Measurements from ENCODE around the gene NFATC2IP. TPM values are rescaled to one million over a fixed set of nuclear protein-coding genes. Genes with fewer than 3 reads are reported as not detected.

The NFATC2IP gene
- total and polyA plus RNA-seq, 2 of the 4 experiments (the other 2 are of a cell fraction) = 10.0 to 29.1 TPM

- Histone ChIP-seq H3K23ac (ENCODE audit: low read depth, low read length) (peak within 1 kb of the TSS; percentile 96), H2BK20ac (ENCODE audit: low read depth, low read length) (no peak within 1 kb of the TSS), H3K27me3 (ENCODE audit: control insufficient read depth, insufficient read depth, low read length) (no peaks in the 10 kb centered on the region), H3K79me1 (ENCODE audit: low read depth in 1 of 2, low read length in 2 of 2) (peaks cover 0 to 13% of the 10 kb centered on the region in 2 experiments; a peak in 3 of 4 replicates), H4K8ac (ENCODE audit: low read depth in 2 of 2, low read length in 2 of 2) (peak within 1 kb of the TSS; percentile 70 to 99), H2AK9ac (replicated peaks; ENCODE audit: low read depth, low read length, poor library complexity) (peak within 1 kb of the TSS; percentile 97), H3K27ac (ENCODE audit: insufficient read depth, low read length) (peak within 1 kb of the TSS; percentile 96), H3K4me1 (ENCODE audit: control insufficient read depth, insufficient read depth, low read length) (peaks cover 2% of the 10 kb centered on the region; the same call in 1 of the 2 replicates), H4K91ac (ENCODE audit: insufficient read depth, low read depth, low read length) (peak within 1 kb of the TSS; percentile 87), H3K4me3 (ENCODE audit: insufficient read depth, low read depth, low read length) (peak within 1 kb of the TSS; percentile 98), H2AFZ (replicated peaks; ENCODE audit: low read length, poor library complexity) (peak within 1 kb of the TSS; percentile 100), H3K14ac (replicated peaks; ENCODE audit: low read depth, low read length) (peak within 1 kb of the TSS; percentile 97), H2BK120ac (ENCODE audit: low read depth, low read length) (peak within 1 kb of the TSS; percentile 71), H4K5ac (ENCODE audit: low read depth, low read length) (peak within 1 kb of the TSS; percentile 78), H2BK5ac (ENCODE audit: low read depth, low read length, poor library complexity, severe bottlenecking) (peak within 1 kb of the TSS; percentile 92), H3K9ac (ENCODE audit: low read depth, low read length) (peak within 1 kb of the TSS; percentile 95), H4K20me1 (ENCODE audit: insufficient read depth, low read length) (peaks cover 9% of the 10 kb centered on the region; the same call in 1 of the 2 replicates), H2BK15ac (ENCODE audit: low read depth, low read length) (peak within 1 kb of the TSS; percentile 71; the same call in 1 of the 3 replicates), H3K9me1 (ENCODE audit: insufficient read depth, low read length) (peaks cover 7% of the 10 kb centered on the region), H3K18ac (ENCODE audit: low read depth, low read length) (peak within 1 kb of the TSS; percentile 77), H2AK5ac (ENCODE audit: low read depth, low read length) (peak within 1 kb of the TSS; percentile 90), H3K56ac (ENCODE audit: extremely low read depth, insufficient read depth, low read length) (peak within 1 kb of the TSS; percentile 60), H3K4ac (ENCODE audit: low read depth, low read length) (peak within 1 kb of the TSS; percentile 96), H3K36me3 (ENCODE audit: control insufficient read depth, insufficient read depth, low read length) (peaks cover 3% of the 10 kb centered on the region; the same call in 1 of the 2 replicates), H3K9me3 (ENCODE audit: control insufficient read depth, insufficient read depth, low read length) (no peaks in the 10 kb centered on the region), H3K4me2 (ENCODE audit: low read depth, low read length) (peak within 1 kb of the TSS; percentile 83)
- ChIA-PET CTCF (no interaction called here), POLR2A (ENCODE audit: unreplicated experiment) (interaction anchor here (1.0 kb wide), 1 partner anchor 15 kb away, joined by 4 read pairs; no protein-coding TSS in a partner anchor)
- BruUV-seq (replicated peaks) = no TSS peak
- in situ Hi-C loops (cut with MboI; ENCODE audit: low sequenced_read_pairs) (loop anchor here (5.0 kb wide), 1 partner anchor 48 kb away; the partner anchor contains the start of gene ATP2A1), dilution Hi-C loops (cut with HindIII; ENCODE audit: low sequenced_read_pairs, unreplicated experiment) (no loop called here), intact Hi-C loops (cut with micrococcal nuclease) (loop anchor here (2.0 to 5.0 kb wide), 2 partner anchors 20 to 63 kb away; partner anchors contain the start of gene SH2B1)
- TF ChIP-seq NFE2L2 (IDR thresholded peaks at IDR 0.05; ENCODE audit: low read depth, low read length) = no peak
- TF ChIP-seq CHD1 (IDR thresholded peaks at IDR 0.05; ENCODE audit: low read depth, low read length) = no peak
- TF ChIP-seq BHLHE40 (IDR thresholded peaks at IDR 0.05; ENCODE audit: low read depth, low read length) = no peak
- TF ChIP-seq CEBPB (IDR thresholded peaks at IDR 0.05; ENCODE audit: low read depth, low read length) = no peak
- TF ChIP-seq MXI1 (IDR thresholded peaks at IDR 0.05; ENCODE audit: borderline replicate concordance, low read depth, low read length) = no peak
- peak; percentile 2; the same call in 1 of the 2 replicates for TF ChIP-seq MAZ (IDR thresholded peaks at IDR 0.05; ENCODE audit: borderline replicate concordance, low read depth, low read length)
- no peak for TF ChIP-seq RAD21 (IDR thresholded peaks at IDR 0.05; ENCODE audit: low read length)
- TF ChIP-seq USF2 (IDR thresholded peaks at IDR 0.05; ENCODE audit: low read depth, low read length) = no peak
- DNase-seq (peak; percentile 78), ATAC-seq (ENCODE audit: low read depth) (peak; percentile 97)
- 1% methylated on average over 22 of the region's 66 CpGs; no CpG with 5 or more reads in 1 of the 2 experiments for WGBS, 2 experiments (ENCODE audit: extremely low coverage in 2 of 2, insufficient read length in 1 of 2)
Measured at GRCh38 chr16:28924762-28925385, 25.9 kb upstream of the NFATC2IP start, which contains the start of gene RABEP2. Gene RABEP2 (minus strand): TSS chr16:28925238. CDS start chr16:28925163, 75 bp downstream.
